Keratinocyte (primary cell): ENCODE data around the gene FKBP10. TPM values are rescaled to one million over a fixed set of nuclear protein-coding genes. Genes with fewer than 3 reads are reported as not detected.
A peak's percentile ranks its signal among the peaks of the same experiment; 100 is the strongest.

Experiments
- DNase-seq: peaks from one replicate; pipeline ENCODE4 v3.0.0-alpha.2; 2011; ENCODE audit warnings: low read depth, missing footprints, low spot score
- FAIRE-seq: peaks from 2 replicates; lab custom pipeline; 2011; peaks lifted over from hg19 to GRCh38; lab: Jason Lieb, UNC
- H2AFZ ChIP-seq: 2 replicates; pipeline ENCODE4 v1.6.0; 2012; ENCODE audit warnings: low read length, control low read depth, inconsistent platforms; ENCODE audit not compliant: control insufficient read depth
- H3K27ac ChIP-seq: 2 replicates; pipeline ENCODE4 v1.5.1; 2011; ENCODE audit warnings: low read length; ENCODE audit not compliant: control insufficient read depth, insufficient read depth
- H3K27me3 ChIP-seq: 3 replicates; pipeline ENCODE4 v1.6.0; 2011; ENCODE audit warnings: low read length; ENCODE audit not compliant: control insufficient read depth, insufficient read depth; ENCODE audit errors: extremely low read depth
- H3K36me3 ChIP-seq, 2 experiments: 2 replicates in 1 of 2; 3 replicates in 1 of 2; pipeline ENCODE4 v1.5.1; 2011; ENCODE audit warnings: low read length in 2 of 2, mild to moderate bottlenecking in 1 of 2; ENCODE audit not compliant: control insufficient read depth in 2 of 2, insufficient read depth in 2 of 2; ENCODE audit errors: extremely low read depth in 1 of 2
- H3K4me1 ChIP-seq: 3 replicates; pipeline ENCODE4 v1.5.1; 2011; ENCODE audit warnings: low read length; ENCODE audit not compliant: control insufficient read depth, insufficient read depth; ENCODE audit errors: extremely low read depth
- H3K4me2 ChIP-seq: 3 replicates; pipeline ENCODE4 v1.6.0; 2011; ENCODE audit warnings: low read depth, low read length; ENCODE audit not compliant: control insufficient read depth, insufficient read depth; ENCODE audit errors: extremely low read depth
- H3K4me3 ChIP-seq, 3 experiments: fragments of 200-600 bp in 1 of 3; sonication (generic) in 1 of 3; 2 replicates in 2 of 3; 3 replicates in 1 of 3; pipeline ENCODE4 v1.5.1; 2011 to 2016; ENCODE audit warnings: low read length in 3 of 3, mild to moderate bottlenecking in 3 of 3, control low read depth in 2 of 3, inconsistent platforms in 1 of 3, low read depth in 1 of 3, mixed read lengths in 1 of 3, mixed run types in 1 of 3, moderate library complexity in 1 of 3; ENCODE audit not compliant: control insufficient read depth in 2 of 3, insufficient read depth in 2 of 3; ENCODE audit errors: extremely low read depth in 1 of 3
- H3K79me2 ChIP-seq: 2 replicates; pipeline ENCODE4 v1.6.0; 2012; ENCODE audit warnings: low read length; ENCODE audit not compliant: control insufficient read depth, insufficient read depth
- H3K9ac ChIP-seq: 3 replicates; pipeline ENCODE4 v1.6.0; 2011; ENCODE audit warnings: low read length; ENCODE audit not compliant: control insufficient read depth, insufficient read depth; ENCODE audit errors: extremely low read depth
- H3K9me1 ChIP-seq: 3 replicates; pipeline ENCODE4 v1.6.0; 2011; ENCODE audit warnings: low read length; ENCODE audit not compliant: control insufficient read depth, insufficient read depth; ENCODE audit errors: extremely low read depth
- H3K9me3 ChIP-seq: 2 replicates; pipeline ENCODE4 v1.5.1; 2012; ENCODE audit warnings: low read depth, low read length; ENCODE audit not compliant: control insufficient read depth
- H4K20me1 ChIP-seq: 3 replicates; pipeline ENCODE4 v1.6.0; 2011; ENCODE audit warnings: low read length; ENCODE audit not compliant: control insufficient read depth, insufficient read depth; ENCODE audit errors: extremely low read depth
- CTCF ChIP-seq, 3 experiments: IDR thresholded peaks in 1 of 3; conservative IDR thresholded peaks in 1 of 3; optimal IDR thresholded peaks in 1 of 3; 2 replicates in 2 of 3; 3 replicates in 1 of 3; pipeline versions ENCODE3 to v1.5.1; 2011; ENCODE audit warnings: low read length in 3 of 3, mild to moderate bottlenecking in 3 of 3, moderate library complexity in 2 of 3, control low read depth in 1 of 3, inconsistent platforms in 1 of 3; ENCODE audit not compliant: insufficient read depth in 2 of 3; ENCODE audit errors: extremely low read depth in 1 of 3
- EZH2 ChIP-seq: IDR thresholded peaks from one replicate; pipeline ENCODE4 v1.6.1; 2012; ENCODE audit warnings: inconsistent platforms, mild to moderate bottlenecking, low read length, moderate library complexity
- dilution Hi-C: fragments of 300-500 bp; cut with MboI; formaldehyde crosslinking; loops from one replicate; pipeline ENCODE4 v1.7.0; 2020; ENCODE audit warnings: low sequenced_read_pairs; ENCODE audit not compliant: extremely low pct_ligation_motif_present
- polyA plus RNA-seq, 5 experiments: library from polyadenylated mRNA; depleted of rRNA in 3 of 5; stranded (reverse) in 3 of 5; stranded (forward) in 1 of 5; unstranded in 1 of 5; fragments of >200 nt; gene quantifications; 1 replicate in 1 of 5; 2 replicates in 3 of 5; 3 replicates in 1 of 5; pipeline versions ENCODE4 v1.2.1 to v1.2.3, GENCODE V29; 2011 to 2012; ENCODE audit warnings: missing spikeins in 2 of 5, low read depth in 1 of 5, low replicate concordance in 1 of 5

FKBP10 gene
- polyA plus RNA-seq, 1 donor (not counting 4 experiments of a cell fraction or from before 2014, with no cell fraction given) = 0.38 TPM

GRCh38 chr17:41786227-41787020 lies 26.4 kb upstream of the FKBP10 start, which contains the start of gene JUP:
JUP (minus strand) TSS chr17:41786711; CDS start chr17:41771854, 14,857 bp downstream.
- H3K36me3 ChIP-seq = peaks cover 3 to 16% of the 10 kb centered on the region in 2 experiments
- peaks cover 54% of the 10 kb centered on the region for H3K4me1 ChIP-seq
- dilution Hi-C loops = no loop called here
- H4K20me1 ChIP-seq = peaks cover 16% of the 10 kb centered on the region
- DNase-seq (peak; percentile 100), FAIRE-seq (no peak)
- peak within 1 kb of the TSS; percentile 90 for H3K9ac ChIP-seq
- no peak within 1 kb of the TSS for H2AFZ ChIP-seq
- peak within 1 kb of the TSS; percentile 100 for H3K4me2 ChIP-seq
- H3K9me1 ChIP-seq = peaks cover 7% of the 10 kb centered on the region
- no peaks in the 10 kb centered on the region for H3K27me3 ChIP-seq
- peaks cover 43% of the 10 kb centered on the region for H3K79me2 ChIP-seq
- H3K4me3 ChIP-seq = peak within 1 kb of the TSS; percentile 51 to 91 (median 60)
- no peaks in the 10 kb centered on the region for H3K9me3 ChIP-seq
- H3K27ac ChIP-seq = peak within 1 kb of the TSS; percentile 85
- no peak for TF ChIP-seq EZH2
- TF ChIP-seq CTCF (optimal IDR thresholded peaks at IDR 0.05 in 1 of 3, IDR thresholded peaks at IDR 0.05 in 1 of 3, conservative IDR thresholded peaks at IDR 0.05 in 1 of 3; ENCODE audit: extremely low read depth in 1 of 3, insufficient read depth in 2 of 3, low read length in 3 of 3) = peak; percentile 39 to 65 (median 49)

- peak overlapping the region; percentile 78 for H3K27ac ChIP-seq
- peaks cover 10% of the 10 kb centered on the region for H4K20me1 ChIP-seq
- dilution Hi-C loops = no loop called here
- H3K27me3 ChIP-seq = no peaks in the 10 kb centered on the region
- peak overlapping the region; percentile 38 for H3K9ac ChIP-seq
- peak overlapping the region in 2 of 3 experiments; percentile 12 to 28 for H3K4me3 ChIP-seq
- H2AFZ ChIP-seq = no peak overlapping the region
- no peaks in the 10 kb centered on the region for H3K9me3 ChIP-seq
- H3K9me1 ChIP-seq = peaks cover 4% of the 10 kb centered on the region
- peaks cover 0 to 10% of the 10 kb centered on the region in 2 experiments for H3K36me3 ChIP-seq
- DNase-seq (no peak), FAIRE-seq (peak; percentile 96)
- H3K79me2 ChIP-seq = peaks cover 37% of the 10 kb centered on the region
- TF ChIP-seq CTCF (optimal IDR thresholded peaks at IDR 0.05 in 1 of 3, IDR thresholded peaks at IDR 0.05 in 1 of 3, conservative IDR thresholded peaks at IDR 0.05 in 1 of 3; ENCODE audit: extremely low read depth in 1 of 3, insufficient read depth in 2 of 3, low read length in 3 of 3) (no peak), EZH2 (no peak)
- peaks cover 49% of the 10 kb centered on the region for H3K4me1 ChIP-seq
- H3K4me2 ChIP-seq = peak overlapping the region; percentile 53
Measured at GRCh38 chr17:41787021-41787418, 25.8 kb upstream of the FKBP10 start.
